Hematopoietic multipotent progenitor cell treated with erythropoietin and hydrocortisone succinate and interleukin-3 and kit ligand, for 15 days (in vitro differentiated cells): ENCODE data around the gene FADS2.

ENCODE experiments used
- DNase-seq: peaks from one replicate; pipeline ENCODE4 v3.0.0-alpha.2; 2015; ENCODE audit warnings: low spot score

Gene FADS2

GRCh38 chr11:61907282-61907681, 79.2 kb downstream of the FADS2 start:
- DNase-seq, result no peak

GRCh38 chr11:61907871-61908729, 80.0 kb downstream of the FADS2 start:
- no peak for DNase-seq

- DNase-seq, result no peak
Observed at GRCh38 chr11:61908730-61909316, 80.7 kb downstream of the FADS2 start.

GRCh38 chr11:61910187-61911127, 82.4 kb downstream of the FADS2 start:
- no peak for DNase-seq

GRCh38 chr11:61911128-61911700, 83.1 kb downstream of the FADS2 start:
- no peak for DNase-seq

GRCh38 chr11:61911701-61912529, 83.8 kb downstream of the FADS2 start:
- DNase-seq, result no peak

GRCh38 chr11:61912530-61912898, 84.4 kb downstream of the FADS2 start:
- no peak for DNase-seq

- no peak for DNase-seq
Observed at GRCh38 chr11:61912991-61913698, 85.0 kb downstream of the FADS2 start.

- no peak for DNase-seq
Observed at GRCh38 chr11:61913699-61914395, 85.7 kb downstream of the FADS2 start.

GRCh38 chr11:61914471-61915171, 86.5 kb downstream of the FADS2 start:
- no peak for DNase-seq

- no peak for DNase-seq
Observed at GRCh38 chr11:61916737-61917333, 88.7 kb downstream of the FADS2 start.
